Measurements from ENCODE around the gene GTF2H1.
A peak's percentile ranks its signal among the peaks of the same experiment; 100 is the strongest.

GTF2H1 gene

GRCh38 chr11:18394275-18394927 lies 72.0 kb downstream of the GTF2H1 start, which contains the start of gene LDHA:
LDHA (plus strand) TSS chr11:18394563; CDS start chr11:18396843, 2,280 bp downstream.
- peaks cover 18% of the 10 kb centered on the region for H3K4me1 ChIP-seq (ENCODE audit: insufficient read depth, low read length, severe bottlenecking)
- H3K9ac ChIP-seq (ENCODE audit: low read length), result peak within 1 kb of the TSS; percentile 96
- H3K9me3 ChIP-seq (ENCODE audit: low read length), result no peaks in the 10 kb centered on the region
- H3K4me3 ChIP-seq (ENCODE audit: low read depth, low read length, poor library complexity, severe bottlenecking), result peak within 1 kb of the TSS; percentile 98
- H3K4me2 ChIP-seq (ENCODE audit: low read length), result peak within 1 kb of the TSS; percentile 90
- H3K9me2 ChIP-seq (ENCODE audit: low read depth, low read length), result no peaks in the 10 kb centered on the region
- peaks cover 10% of the 10 kb centered on the region for H4K20me1 ChIP-seq (ENCODE audit: insufficient read depth, low read length)
- peaks cover 31% of the 10 kb centered on the region for H3K79me2 ChIP-seq (ENCODE audit: insufficient read depth, low read length)
- peaks cover 47% of the 10 kb centered on the region for H3K36me3 ChIP-seq (ENCODE audit: insufficient read depth, low read length)
- peak within 1 kb of the TSS; percentile 42 for H2AFZ ChIP-seq (ENCODE audit: low read length)
- H3K27me3 ChIP-seq (ENCODE audit: insufficient read depth, low read length), result no peaks in the 10 kb centered on the region
- TF ChIP-seq, protein P1, sequence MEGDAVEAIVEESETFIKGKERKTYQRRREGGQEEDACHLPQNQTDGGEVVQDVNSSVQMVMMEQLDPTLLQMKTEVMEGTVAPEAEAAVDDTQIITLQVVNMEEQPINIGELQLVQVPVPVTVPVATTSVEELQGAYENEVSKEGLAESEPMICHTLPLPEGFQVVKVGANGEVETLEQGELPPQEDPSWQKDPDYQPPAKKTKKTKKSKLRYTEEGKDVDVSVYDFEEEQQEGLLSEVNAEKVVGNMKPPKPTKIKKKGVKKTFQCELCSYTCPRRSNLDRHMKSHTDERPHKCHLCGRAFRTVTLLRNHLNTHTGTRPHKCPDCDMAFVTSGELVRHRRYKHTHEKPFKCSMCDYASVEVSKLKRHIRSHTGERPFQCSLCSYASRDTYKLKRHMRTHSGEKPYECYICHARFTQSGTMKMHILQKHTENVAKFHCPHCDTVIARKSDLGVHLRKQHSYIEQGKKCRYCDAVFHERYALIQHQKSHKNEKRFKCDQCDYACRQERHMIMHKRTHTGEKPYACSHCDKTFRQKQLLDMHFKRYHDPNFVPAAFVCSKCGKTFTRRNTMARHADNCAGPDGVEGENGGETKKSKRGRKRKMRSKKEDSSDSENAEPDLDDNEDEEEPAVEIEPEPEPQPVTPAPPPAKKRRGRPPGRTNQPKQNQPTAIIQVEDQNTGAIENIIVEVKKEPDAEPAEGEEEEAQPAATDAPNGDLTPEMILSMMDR (IDR thresholded peaks at IDR 0.05; ENCODE audit: low read length), result no peak
- no peak for TF ChIP-seq EZH2 (IDR thresholded peaks at IDR 0.05; ENCODE audit: borderline replicate concordance, low read length)
- H3F3A ChIP-seq (ENCODE audit: insufficient read depth, low read length), result no peaks in the 10 kb centered on the region
- H3K27ac ChIP-seq (ENCODE audit: low read depth, low read length, poor library complexity, severe bottlenecking), result peak within 1 kb of the TSS; percentile 86

DNA sequence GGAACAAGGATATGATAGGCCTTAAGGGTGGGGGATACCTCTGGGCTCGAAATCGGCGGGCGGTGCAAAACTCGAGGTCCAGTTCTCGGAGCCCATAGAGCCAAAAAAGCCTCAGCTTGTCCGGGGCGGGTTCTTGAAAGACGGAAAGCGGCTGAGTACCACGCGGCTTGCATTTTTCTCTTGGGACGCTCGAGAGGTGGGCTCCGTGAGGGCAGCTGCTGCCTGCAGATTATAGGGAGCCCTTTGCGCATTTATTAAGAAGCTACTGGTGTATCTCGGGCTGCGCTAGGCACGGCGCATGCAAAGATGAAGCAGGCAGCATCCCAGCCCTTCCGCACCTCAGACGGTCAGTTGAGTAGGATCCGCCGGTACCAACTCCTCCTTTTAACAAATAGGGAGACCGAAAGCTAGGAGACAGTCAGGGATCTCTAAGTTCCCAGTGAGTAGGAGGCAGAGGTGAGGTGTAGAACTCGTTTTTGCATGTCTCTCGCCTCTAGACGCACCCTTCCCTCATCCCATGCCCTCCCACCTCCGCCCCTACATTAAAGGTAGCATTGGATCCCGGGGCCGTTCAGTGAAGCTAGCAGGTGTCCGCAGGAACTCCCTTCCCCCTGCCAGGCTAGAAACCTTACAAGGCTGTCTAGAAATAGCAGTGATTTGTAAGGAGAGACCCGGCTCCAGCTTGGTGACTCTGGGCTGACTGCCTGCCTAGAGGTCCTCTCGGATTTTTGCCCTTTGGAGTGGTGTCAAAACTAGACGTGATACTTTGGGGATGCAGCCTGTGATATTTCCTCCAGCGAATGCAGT lies 72.8 kb downstream of the GTF2H1 start:
- peaks cover 54% of the 10 kb centered on the region for H3K36me3 ChIP-seq (ENCODE audit: insufficient read depth, low read length)
- H3K79me2 ChIP-seq (ENCODE audit: insufficient read depth, low read length), result peaks cover 31% of the 10 kb centered on the region
- TF ChIP-seq EZH2 (IDR thresholded peaks at IDR 0.05; ENCODE audit: borderline replicate concordance, low read length), result no peak
- TF ChIP-seq, protein P1 (IDR thresholded peaks at IDR 0.05; ENCODE audit: low read length), result no peak
- no peaks in the 10 kb centered on the region for H3K9me2 ChIP-seq (ENCODE audit: low read depth, low read length)
- no peak overlapping the region for H2AFZ ChIP-seq (ENCODE audit: low read length)
- H3K9ac ChIP-seq (ENCODE audit: low read length), result peak overlapping the region; percentile 96
- peak overlapping the region; percentile 98 for H3K4me3 ChIP-seq (ENCODE audit: low read depth, low read length, poor library complexity, severe bottlenecking)
- no peaks in the 10 kb centered on the region for H3K27me3 ChIP-seq (ENCODE audit: insufficient read depth, low read length)
- no peaks in the 10 kb centered on the region for H3F3A ChIP-seq (ENCODE audit: insufficient read depth, low read length)
- peaks cover 12% of the 10 kb centered on the region for H4K20me1 ChIP-seq (ENCODE audit: insufficient read depth, low read length)
- H3K4me1 ChIP-seq (ENCODE audit: insufficient read depth, low read length, severe bottlenecking), result peaks cover 18% of the 10 kb centered on the region
- H3K9me3 ChIP-seq (ENCODE audit: low read length), result no peaks in the 10 kb centered on the region
- peak overlapping the region; percentile 86 for H3K27ac ChIP-seq (ENCODE audit: low read depth, low read length, poor library complexity, severe bottlenecking)
- H3K4me2 ChIP-seq (ENCODE audit: low read length), result peak overlapping the region; percentile 90

DNA sequence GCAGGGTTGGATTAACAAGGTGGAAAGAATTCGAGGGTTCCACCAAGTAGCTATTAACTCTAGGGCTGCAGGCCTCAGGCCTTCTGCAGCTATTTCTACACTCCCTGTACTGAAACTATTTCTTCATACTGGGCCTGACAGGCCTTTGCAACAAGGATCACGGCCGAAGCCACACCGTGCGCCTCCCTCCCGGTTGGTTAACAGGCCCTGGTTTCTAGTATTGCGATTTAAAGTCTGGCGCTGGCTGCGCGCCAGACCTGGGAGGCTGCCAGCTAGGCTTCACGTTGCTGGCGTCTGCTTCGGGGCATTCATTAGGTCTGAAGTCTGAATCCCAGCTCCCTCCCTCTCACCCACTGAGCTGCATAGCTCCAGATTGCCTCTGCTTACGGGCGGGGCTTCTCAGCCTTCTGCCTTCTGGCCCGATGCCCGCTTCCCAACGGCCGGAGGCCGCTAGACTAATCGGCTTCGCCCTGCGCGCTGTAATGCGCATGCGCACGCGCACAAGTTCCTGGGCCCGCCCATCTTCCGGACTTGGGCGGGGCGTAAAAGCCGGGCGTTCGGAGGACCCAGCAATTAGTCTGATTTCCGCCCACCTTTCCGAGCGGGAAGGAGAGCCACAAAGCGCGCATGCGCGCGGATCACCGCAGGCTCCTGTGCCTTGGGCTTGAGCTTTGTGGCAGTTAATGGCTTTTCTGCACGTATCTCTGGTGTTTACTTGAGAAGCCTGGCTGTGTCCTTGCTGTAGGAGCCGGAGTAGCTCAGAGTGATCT lies 73.6 kb downstream of the GTF2H1 start:
- Histone ChIP-seq H3K27ac (ENCODE audit: low read depth, low read length, poor library complexity, severe bottlenecking) (peak overlapping the region; percentile 86), H3K4me1 (ENCODE audit: insufficient read depth, low read length, severe bottlenecking) (peaks cover 18% of the 10 kb centered on the region), H4K20me1 (ENCODE audit: insufficient read depth, low read length) (peaks cover 12% of the 10 kb centered on the region), H3K9ac (ENCODE audit: low read length) (peak overlapping the region; percentile 96), H3K4me2 (ENCODE audit: low read length) (peak overlapping the region; percentile 90), H3K79me2 (ENCODE audit: insufficient read depth, low read length) (peaks cover 31% of the 10 kb centered on the region), H3K36me3 (ENCODE audit: insufficient read depth, low read length) (peaks cover 61% of the 10 kb centered on the region), H3F3A (ENCODE audit: insufficient read depth, low read length) (no peaks in the 10 kb centered on the region), H3K9me3 (ENCODE audit: low read length) (no peaks in the 10 kb centered on the region), H3K4me3 (ENCODE audit: low read depth, low read length, poor library complexity, severe bottlenecking) (peak overlapping the region; percentile 98), H3K9me2 (ENCODE audit: low read depth, low read length) (no peaks in the 10 kb centered on the region), H2AFZ (ENCODE audit: low read length) (no peak overlapping the region), H3K27me3 (ENCODE audit: insufficient read depth, low read length) (no peaks in the 10 kb centered on the region)
- TF ChIP-seq, protein P1 (IDR thresholded peaks at IDR 0.05; ENCODE audit: low read length), result no peak
- no peak for TF ChIP-seq EZH2 (IDR thresholded peaks at IDR 0.05; ENCODE audit: borderline replicate concordance, low read length)
